ENCODE data around the gene RPS3.

DNA sequence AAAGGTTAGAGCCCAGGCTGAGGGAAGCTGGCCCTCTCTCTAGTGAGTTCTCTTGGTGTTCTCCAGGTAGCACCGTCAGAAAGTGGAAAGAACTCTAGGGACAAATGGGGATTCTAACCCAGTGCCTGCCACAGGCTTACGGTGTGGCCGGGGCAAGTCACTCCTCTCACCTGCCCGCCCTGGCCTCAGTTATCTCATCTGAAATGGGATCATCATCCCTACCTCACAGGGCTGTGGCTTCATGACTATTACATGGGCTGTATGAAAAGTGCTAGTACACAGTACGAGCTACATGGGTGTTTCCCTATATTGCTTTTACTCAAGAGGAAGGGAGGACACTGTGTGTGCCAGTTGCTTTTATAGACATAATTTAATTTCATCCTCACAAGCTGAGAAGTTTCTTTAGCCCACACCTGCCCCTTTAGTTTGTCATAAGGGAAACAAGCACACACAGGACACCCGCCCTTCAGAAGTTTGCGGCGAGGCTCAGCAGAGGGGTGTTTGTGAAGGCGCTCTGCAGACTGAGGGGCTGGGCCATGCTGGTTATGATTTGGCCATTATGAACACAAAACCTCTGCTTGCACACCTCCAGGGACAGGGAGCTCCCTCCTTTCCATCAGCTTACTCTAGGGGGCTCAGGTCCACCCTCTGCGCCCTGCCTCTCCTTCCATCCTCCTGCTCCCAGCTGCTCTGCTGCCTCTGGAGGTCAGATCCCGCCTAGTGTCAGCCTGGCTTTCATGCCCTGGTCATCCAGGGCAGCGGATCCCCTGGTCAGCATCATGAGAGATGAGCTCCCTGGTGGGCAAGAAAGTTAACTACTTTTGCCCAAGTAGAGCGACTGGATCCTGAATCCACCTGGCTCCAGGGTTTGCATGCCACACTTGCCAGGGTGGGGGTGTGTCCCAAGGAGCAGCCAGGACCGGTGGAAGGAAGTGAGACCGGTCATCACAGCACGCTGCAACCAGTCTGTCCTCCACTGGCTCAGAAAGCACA lies 32.5 kb downstream of the RPS3 start:
- TF ChIP-seq, protein P1, sequence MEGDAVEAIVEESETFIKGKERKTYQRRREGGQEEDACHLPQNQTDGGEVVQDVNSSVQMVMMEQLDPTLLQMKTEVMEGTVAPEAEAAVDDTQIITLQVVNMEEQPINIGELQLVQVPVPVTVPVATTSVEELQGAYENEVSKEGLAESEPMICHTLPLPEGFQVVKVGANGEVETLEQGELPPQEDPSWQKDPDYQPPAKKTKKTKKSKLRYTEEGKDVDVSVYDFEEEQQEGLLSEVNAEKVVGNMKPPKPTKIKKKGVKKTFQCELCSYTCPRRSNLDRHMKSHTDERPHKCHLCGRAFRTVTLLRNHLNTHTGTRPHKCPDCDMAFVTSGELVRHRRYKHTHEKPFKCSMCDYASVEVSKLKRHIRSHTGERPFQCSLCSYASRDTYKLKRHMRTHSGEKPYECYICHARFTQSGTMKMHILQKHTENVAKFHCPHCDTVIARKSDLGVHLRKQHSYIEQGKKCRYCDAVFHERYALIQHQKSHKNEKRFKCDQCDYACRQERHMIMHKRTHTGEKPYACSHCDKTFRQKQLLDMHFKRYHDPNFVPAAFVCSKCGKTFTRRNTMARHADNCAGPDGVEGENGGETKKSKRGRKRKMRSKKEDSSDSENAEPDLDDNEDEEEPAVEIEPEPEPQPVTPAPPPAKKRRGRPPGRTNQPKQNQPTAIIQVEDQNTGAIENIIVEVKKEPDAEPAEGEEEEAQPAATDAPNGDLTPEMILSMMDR (IDR thresholded peaks at IDR 0.05): no peak
- TF ChIP-seq EZH2 (IDR thresholded peaks at IDR 0.05; ENCODE audit: borderline replicate concordance, insufficient read depth, low read depth, low read length, poor library complexity, severe bottlenecking): no peak
